PC-3 (cell line): Measurements from ENCODE around the gene PPP1R7. TPM values are rescaled to one million over a fixed set of nuclear protein-coding genes. Genes with fewer than 3 reads are reported as not detected.

ENCODE experiments used
- ATAC-seq: fragments of 200-7000 bp; cut with Tn5 transposase; 2 replicates; pipeline ENCODE4 v1.9.1; 2020; ENCODE audit warnings: mild to moderate bottlenecking, moderate library complexity
- BruUV-seq: library from RNA; stranded (reverse); fragments of 400-500 nt; replicated peaks from 2 replicates; lab custom pipeline; 2021; lab: Mats Ljungman, UMichigan
- CTCF ChIA-PET: fragments of 300-600 bp; sonication (Branson Sonifier 250); formaldehyde crosslinking; loops from one replicate; lab custom pipeline; 2022; ENCODE audit warnings: antibody characterized with exemption; lab: Charles Lee
- POLR2A ChIA-PET: fragments of 300-600 bp; sonication (Branson Sonifier 250); formaldehyde crosslinking; loops from one replicate; lab custom pipeline; 2022; ENCODE audit warnings: antibody characterized with exemption; ENCODE audit not compliant: unreplicated experiment; lab: Charles Lee
- DNase-seq: peaks from one replicate; pipeline ENCODE4 v3.0.0-alpha.2; 2015
- H2AFZ ChIP-seq: fragments of 300-600 bp; sonication (generic); 2 replicates; pipeline ENCODE4 v1.6.0; 2016; ENCODE audit warnings: antibody characterized with exemption, low read length
- H3F3A ChIP-seq: fragments of 300-600 bp; sonication (generic); one replicate; pipeline ENCODE4 v1.6.0; 2017; ENCODE audit warnings: antibody characterized with exemption, low read length, control low read depth, mild to moderate bottlenecking; ENCODE audit not compliant: unreplicated experiment
- H3K27ac ChIP-seq: fragments of 300-600 bp; sonication (generic); 2 replicates; pipeline ENCODE4 v1.5.1; 2016; ENCODE audit warnings: mild to moderate bottlenecking, low read length
- H3K27me3 ChIP-seq: fragments of 300-600 bp; sonication (generic); 2 replicates; pipeline ENCODE4 v1.6.1; 2016; ENCODE audit warnings: low read length, mixed read lengths
- H3K36me3 ChIP-seq: fragments of 300-600 bp; sonication (generic); 2 replicates; pipeline ENCODE4 v1.6.1; 2016; ENCODE audit warnings: low read depth, mixed run types, low read length, mixed read lengths
- H3K4me1 ChIP-seq: fragments of 300-600 bp; sonication (generic); 2 replicates; pipeline ENCODE4 v1.5.1; 2016; ENCODE audit warnings: low read length; ENCODE audit not compliant: insufficient read depth
- H3K4me2 ChIP-seq: fragments of 300-600 bp; sonication (generic); 2 replicates; pipeline ENCODE4 v1.6.0; 2016; ENCODE audit warnings: low read length
- H3K4me3 ChIP-seq: fragments of 300-600 bp; sonication (generic); 2 replicates; pipeline ENCODE4 v1.5.1; 2016; ENCODE audit warnings: mild to moderate bottlenecking, low read length, mixed read lengths
- H3K79me2 ChIP-seq: fragments of 300-600 bp; sonication (generic); 2 replicates; pipeline ENCODE4 v1.6.1; 2017; ENCODE audit warnings: low read length, mixed read lengths
- H3K9ac ChIP-seq: fragments of 300-600 bp; sonication (generic); 2 replicates; pipeline ENCODE4 v1.6.0; 2016; ENCODE audit warnings: mild to moderate bottlenecking, low read length
- H3K9me2 ChIP-seq: fragments of 300-600 bp; sonication (generic); replicated peaks from 2 replicates; pipeline ENCODE4 v1.6.1; 2016; ENCODE audit warnings: mixed run types, low read length, mixed read lengths
- H3K9me3 ChIP-seq: fragments of 300-600 bp; sonication (generic); 2 replicates; pipeline ENCODE4 v1.6.1; 2016; ENCODE audit warnings: low read length, mixed read lengths
- H4K20me1 ChIP-seq: fragments of 300-600 bp; sonication (generic); 2 replicates; pipeline ENCODE4 v1.6.1; 2016; ENCODE audit warnings: low read length, mixed read lengths
- EZH2 ChIP-seq: fragments of 300-600 bp; sonication (generic); IDR thresholded peaks from one replicate; pipeline ENCODE4 v1.6.1; 2017; ENCODE audit warnings: antibody characterized with exemption, mild to moderate bottlenecking, low read length; ENCODE audit not compliant: unreplicated experiment
- EZH2phosphoT487 ChIP-seq: fragments of 300-600 bp; sonication (generic); IDR thresholded peaks from 2 replicates; pipeline ENCODE4 v1.6.1; 2018; ENCODE audit warnings: mild to moderate bottlenecking, antibody characterized with exemption, low read length, borderline replicate concordance
- intact Hi-C: fragments of 100-400 bp; cut with micrococcal nuclease; formaldehyde crosslinking; loops from 2 replicates; pipeline ENCODE4 v1.9.0; 2023
- total RNA-seq: library from RNA; depleted of rRNA; stranded (reverse); fragments of >200 nt; gene quantifications from 2 replicates; pipeline ENCODE4 v1.2.3, GENCODE V29; 2014
- TF ChIP-seq, protein P1 (sequence below): fragments of 300-600 bp; sonication (generic); conservative IDR thresholded peaks from 2 replicates; pipeline ENCODE4 v1.5.1; 2017; ENCODE audit warnings: antibody characterized with exemption, low read depth, mild to moderate bottlenecking, low read length

Gene PPP1R7
- total RNA-seq, 1 experiment from 2014 or later: 21.4 TPM

- no peak for DNase-seq
- Histone ChIP-seq H3K4me2 (no peak overlapping the region), H3K9me2 (no peaks in the 10 kb centered on the region), H3K4me3 (no peak overlapping the region), H4K20me1 (no peaks in the 10 kb centered on the region), H3K36me3 (no peaks in the 10 kb centered on the region), H3K4me1 (no peaks in the 10 kb centered on the region), H2AFZ (no peak overlapping the region), H3K79me2 (no peaks in the 10 kb centered on the region), H3K9ac (no peak overlapping the region), H3K27me3 (no peaks in the 10 kb centered on the region), H3F3A (no peaks in the 10 kb centered on the region), H3K27ac (no peak overlapping the region), H3K9me3 (no peaks in the 10 kb centered on the region)
- ChIA-PET POLR2A (no interaction called here), CTCF (no interaction called here)
- intact Hi-C loops: no loop called here
- ATAC-seq: no peak
- BruUV-seq: no TSS peak
- TF ChIP-seq, protein P1, sequence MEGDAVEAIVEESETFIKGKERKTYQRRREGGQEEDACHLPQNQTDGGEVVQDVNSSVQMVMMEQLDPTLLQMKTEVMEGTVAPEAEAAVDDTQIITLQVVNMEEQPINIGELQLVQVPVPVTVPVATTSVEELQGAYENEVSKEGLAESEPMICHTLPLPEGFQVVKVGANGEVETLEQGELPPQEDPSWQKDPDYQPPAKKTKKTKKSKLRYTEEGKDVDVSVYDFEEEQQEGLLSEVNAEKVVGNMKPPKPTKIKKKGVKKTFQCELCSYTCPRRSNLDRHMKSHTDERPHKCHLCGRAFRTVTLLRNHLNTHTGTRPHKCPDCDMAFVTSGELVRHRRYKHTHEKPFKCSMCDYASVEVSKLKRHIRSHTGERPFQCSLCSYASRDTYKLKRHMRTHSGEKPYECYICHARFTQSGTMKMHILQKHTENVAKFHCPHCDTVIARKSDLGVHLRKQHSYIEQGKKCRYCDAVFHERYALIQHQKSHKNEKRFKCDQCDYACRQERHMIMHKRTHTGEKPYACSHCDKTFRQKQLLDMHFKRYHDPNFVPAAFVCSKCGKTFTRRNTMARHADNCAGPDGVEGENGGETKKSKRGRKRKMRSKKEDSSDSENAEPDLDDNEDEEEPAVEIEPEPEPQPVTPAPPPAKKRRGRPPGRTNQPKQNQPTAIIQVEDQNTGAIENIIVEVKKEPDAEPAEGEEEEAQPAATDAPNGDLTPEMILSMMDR: no peak
- no peak for TF ChIP-seq EZH2
- TF ChIP-seq EZH2phosphoT487: no peak
Observed at GRCh38 chr2:241138471-241138870, 11.8 kb upstream of the PPP1R7 start.

GRCh38 chr2:241139531-241140444, 10.5 kb upstream of the PPP1R7 start:
- Histone ChIP-seq H3K27ac (no peak overlapping the region), H3K9me2 (no peaks in the 10 kb centered on the region), H4K20me1 (no peaks in the 10 kb centered on the region), H3K4me2 (no peak overlapping the region), H3K79me2 (no peaks in the 10 kb centered on the region), H3K4me3 (no peak overlapping the region), H3F3A (no peaks in the 10 kb centered on the region), H3K9ac (no peak overlapping the region), H3K27me3 (no peaks in the 10 kb centered on the region), H2AFZ (no peak overlapping the region), H3K4me1 (no peaks in the 10 kb centered on the region), H3K36me3 (no peaks in the 10 kb centered on the region), H3K9me3 (no peaks in the 10 kb centered on the region)
- TF ChIP-seq, protein P1: no peak
- TF ChIP-seq EZH2phosphoT487: no peak
- intact Hi-C loops: no loop called here
- ChIA-PET POLR2A (no interaction called here), CTCF (no interaction called here)
- DNase-seq (no peak), ATAC-seq (no peak)
- no TSS peak for BruUV-seq

DNA sequence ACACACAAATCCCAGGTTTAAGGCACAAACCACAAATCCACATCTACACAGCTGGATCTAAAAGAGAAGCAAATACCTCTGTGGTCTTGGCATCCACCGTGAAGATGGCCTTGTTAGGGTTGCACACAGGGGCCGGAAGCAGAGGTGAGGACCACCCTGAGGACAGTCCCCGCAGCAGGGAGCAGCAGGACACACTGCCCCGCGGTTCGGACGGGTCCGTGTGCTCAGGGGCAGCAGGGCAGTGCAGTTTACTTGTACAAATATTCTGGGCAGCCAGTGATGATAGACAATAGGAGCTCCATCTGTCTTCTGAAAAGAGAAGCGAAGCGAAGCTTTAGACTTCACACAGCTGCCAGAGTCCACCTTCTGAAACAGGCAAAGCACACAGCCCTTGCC, 9.8 kb upstream of the PPP1R7 start:
- Histone ChIP-seq H3K4me1 (no peaks in the 10 kb centered on the region), H3K9me2 (no peaks in the 10 kb centered on the region), H2AFZ (no peak overlapping the region), H4K20me1 (no peaks in the 10 kb centered on the region), H3K9ac (no peak overlapping the region), H3K9me3 (no peaks in the 10 kb centered on the region), H3K36me3 (no peaks in the 10 kb centered on the region), H3K27me3 (no peaks in the 10 kb centered on the region), H3K4me2 (no peak overlapping the region), H3K4me3 (no peak overlapping the region), H3K27ac (no peak overlapping the region), H3F3A (no peaks in the 10 kb centered on the region), H3K79me2 (no peaks in the 10 kb centered on the region)
- TF ChIP-seq, protein P1: no peak
- no peak for TF ChIP-seq EZH2
- POLR2A ChIA-PET: no interaction called here
- ATAC-seq (no peak), DNase-seq (no peak)
- intact Hi-C loops: no loop called here
- BruUV-seq: no TSS peak
- CTCF ChIA-PET: no interaction called here
